Nephron (organoid): ENCODE data around the gene C1R.

Source experiments
- H3K27ac Mint-ChIP-seq, 3 experiments: 2 replicates each; pipeline ENCODE4 v1.8.0; 2020; ENCODE audit warnings: mixed read lengths in 3 of 3, mild to moderate bottlenecking in 2 of 3, moderate library complexity in 1 of 3
- H3K27me3 Mint-ChIP-seq: 2 replicates; pipeline ENCODE4 v1.8.0; 2021; ENCODE audit warnings: low read depth, mild to moderate bottlenecking, moderate library complexity, mixed read lengths
- H3K36me3 Mint-ChIP-seq: 2 replicates; pipeline ENCODE4 v1.8.0; 2020; ENCODE audit warnings: low read depth, mixed read lengths
- H3K4me1 Mint-ChIP-seq: 2 replicates; pipeline ENCODE4 v1.8.0; 2020; ENCODE audit warnings: mixed read lengths
- H3K4me3 Mint-ChIP-seq, 3 experiments: 2 replicates each; pipeline ENCODE4 v1.8.0; 2020; ENCODE audit warnings: mild to moderate bottlenecking in 3 of 3, mixed read lengths in 3 of 3, moderate library complexity in 2 of 3
- H3K9me3 Mint-ChIP-seq: 2 replicates; pipeline ENCODE4 v1.8.0; 2020; ENCODE audit warnings: mixed read lengths
- TF ChIP-seq, protein P1 (sequence below), 3 experiments: fragments of 200-600 bp; sonication (generic); IDR thresholded peaks; one replicate each; pipeline ENCODE4 v1.5.0; 2021; ENCODE audit warnings: antibody characterized with exemption in 3 of 3; ENCODE audit not compliant: unreplicated experiment in 3 of 3

Gene C1R

DNA sequence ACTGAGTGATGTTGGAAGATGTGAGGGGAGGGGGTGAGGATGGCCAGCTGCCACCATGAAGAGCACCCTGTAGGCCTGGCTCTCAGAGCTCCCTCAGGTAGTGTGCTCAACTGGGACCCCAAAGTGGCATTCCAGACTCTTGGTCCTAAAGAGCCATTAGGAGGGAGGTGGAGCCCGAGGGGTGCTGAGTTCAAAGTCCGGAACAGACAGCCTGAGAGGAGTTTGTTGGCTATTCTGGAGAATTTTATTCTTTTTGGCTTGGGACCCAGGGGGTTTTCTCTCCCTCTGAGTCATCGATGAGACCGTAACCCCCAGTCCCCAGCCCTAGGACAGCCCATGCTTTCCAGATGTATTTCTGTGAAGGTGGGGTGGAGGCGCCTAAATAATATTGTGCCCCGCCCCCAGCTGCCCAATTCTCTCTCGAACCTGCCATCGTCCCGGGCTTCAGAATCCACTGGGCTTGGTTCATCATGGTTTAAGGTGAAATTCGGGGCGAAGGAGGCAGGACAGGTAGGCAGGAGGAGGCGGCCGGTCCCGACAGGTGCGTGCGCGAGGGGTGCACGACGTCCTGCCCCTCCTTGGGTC is 37.1 kb upstream of the C1R start:
- no peaks in the 10 kb centered on the region for H3K9me3 Mint-ChIP-seq
- peak overlapping the region; percentile 59 to 86 (median 84) for H3K27ac Mint-ChIP-seq
- H3K27me3 Mint-ChIP-seq = peaks cover 9% of the 10 kb centered on the region
- H3K36me3 Mint-ChIP-seq = peaks cover 11% of the 10 kb centered on the region
- TF ChIP-seq, protein P1, sequence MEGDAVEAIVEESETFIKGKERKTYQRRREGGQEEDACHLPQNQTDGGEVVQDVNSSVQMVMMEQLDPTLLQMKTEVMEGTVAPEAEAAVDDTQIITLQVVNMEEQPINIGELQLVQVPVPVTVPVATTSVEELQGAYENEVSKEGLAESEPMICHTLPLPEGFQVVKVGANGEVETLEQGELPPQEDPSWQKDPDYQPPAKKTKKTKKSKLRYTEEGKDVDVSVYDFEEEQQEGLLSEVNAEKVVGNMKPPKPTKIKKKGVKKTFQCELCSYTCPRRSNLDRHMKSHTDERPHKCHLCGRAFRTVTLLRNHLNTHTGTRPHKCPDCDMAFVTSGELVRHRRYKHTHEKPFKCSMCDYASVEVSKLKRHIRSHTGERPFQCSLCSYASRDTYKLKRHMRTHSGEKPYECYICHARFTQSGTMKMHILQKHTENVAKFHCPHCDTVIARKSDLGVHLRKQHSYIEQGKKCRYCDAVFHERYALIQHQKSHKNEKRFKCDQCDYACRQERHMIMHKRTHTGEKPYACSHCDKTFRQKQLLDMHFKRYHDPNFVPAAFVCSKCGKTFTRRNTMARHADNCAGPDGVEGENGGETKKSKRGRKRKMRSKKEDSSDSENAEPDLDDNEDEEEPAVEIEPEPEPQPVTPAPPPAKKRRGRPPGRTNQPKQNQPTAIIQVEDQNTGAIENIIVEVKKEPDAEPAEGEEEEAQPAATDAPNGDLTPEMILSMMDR (IDR thresholded peaks at IDR 0.05; ENCODE audit: unreplicated experiment in 3 of 3) = no peak
- peaks cover 33% of the 10 kb centered on the region for H3K4me1 Mint-ChIP-seq
- peak overlapping the region; percentile 90 to 99 (median 91) for H3K4me3 Mint-ChIP-seq

DNA sequence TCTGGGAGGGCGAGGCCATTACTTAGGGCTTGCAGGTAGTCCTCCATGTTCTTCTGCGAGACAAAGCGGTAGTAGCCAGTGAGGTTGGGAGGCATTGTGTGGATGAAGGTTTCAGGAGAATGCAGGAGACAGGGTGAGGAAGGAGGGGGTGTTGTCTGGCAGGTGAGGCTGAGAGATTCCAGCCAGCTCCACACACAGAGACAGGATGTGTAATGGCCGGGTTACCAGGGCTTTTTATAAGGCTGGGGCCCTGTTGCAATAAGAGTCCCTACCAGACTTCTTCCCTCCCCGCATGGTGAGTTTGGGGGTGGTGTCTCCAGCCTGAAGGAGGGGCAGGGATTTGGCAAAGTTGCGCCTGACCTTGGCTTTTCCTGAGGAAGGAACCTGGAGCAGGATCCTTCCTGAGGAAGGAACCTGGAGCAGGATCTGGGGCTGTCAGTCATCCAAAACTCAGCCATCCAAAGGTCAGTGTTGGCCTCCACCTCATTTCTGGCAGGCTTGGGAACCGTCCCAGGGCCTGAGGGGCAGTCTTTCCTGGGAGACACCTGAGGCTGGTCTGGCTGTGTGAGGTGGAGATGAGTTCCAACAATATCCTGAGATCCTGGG is 36.5 kb upstream of the C1R start, which contains the start of gene RBP5:
Gene RBP5 (minus strand): TSS at position 209 of the 606 bp plus-strand sequence. CDS start 114 bp downstream, at position 95.
- H3K4me3 Mint-ChIP-seq = peak within 1 kb of the TSS; percentile 90 to 99 (median 91)

DNA sequence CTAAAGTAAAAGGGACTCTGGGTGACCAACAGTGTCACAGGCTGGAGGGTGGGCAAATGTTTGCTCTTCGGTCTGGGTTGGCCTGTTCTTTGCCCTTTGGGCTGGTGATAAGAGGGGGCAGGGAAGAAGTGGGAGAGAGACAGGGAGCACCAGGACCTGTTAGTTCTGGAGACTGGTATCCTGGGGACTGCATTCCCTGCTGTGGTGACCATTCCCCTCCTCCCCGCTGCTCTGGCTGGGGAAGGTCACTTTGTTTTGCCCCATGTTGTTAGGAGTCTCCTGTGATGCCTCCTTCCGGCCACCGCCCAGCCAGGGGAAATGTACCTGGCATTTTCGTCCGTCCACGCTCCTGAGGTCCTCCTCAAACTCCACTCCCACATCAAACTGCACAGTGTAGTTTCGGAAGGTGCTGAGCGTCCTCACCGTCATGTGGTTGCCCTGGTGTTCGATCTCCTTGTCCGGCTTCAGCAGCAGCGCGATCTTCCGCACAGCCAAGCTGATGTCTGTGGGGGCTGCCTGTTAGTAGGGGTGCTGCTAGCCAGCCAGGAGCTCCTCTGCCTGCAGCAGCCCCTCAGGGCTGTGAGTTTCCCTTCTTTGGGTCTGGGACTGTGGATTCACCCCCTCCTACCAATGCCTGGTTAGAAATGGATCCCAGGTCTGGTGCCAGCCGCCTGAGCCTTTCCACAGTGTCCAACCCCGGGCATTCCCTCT is 35.8 kb upstream of the C1R start:
- peak overlapping the region; percentile 59 to 84 (median 67) for H3K27ac Mint-ChIP-seq
- TF ChIP-seq, protein P1 (IDR thresholded peaks at IDR 0.05; ENCODE audit: unreplicated experiment in 3 of 3) = no peak
- H3K36me3 Mint-ChIP-seq = peaks cover under 1% of the 10 kb centered on the region
- H3K27me3 Mint-ChIP-seq = peaks cover 9% of the 10 kb centered on the region
- no peaks in the 10 kb centered on the region for H3K9me3 Mint-ChIP-seq
- peaks cover 46% of the 10 kb centered on the region for H3K4me1 Mint-ChIP-seq
- peak overlapping the region; percentile 90 to 99 (median 91) for H3K4me3 Mint-ChIP-seq

More for the DNA sequence above, 36.5 kb upstream of the C1R start, which contains the start of gene RBP5:
- peaks cover 9% of the 10 kb centered on the region for H3K27me3 Mint-ChIP-seq
- no peaks in the 10 kb centered on the region for H3K9me3 Mint-ChIP-seq
- TF ChIP-seq, protein P1 (IDR thresholded peaks at IDR 0.05; ENCODE audit: unreplicated experiment in 3 of 3) = no peak
- H3K36me3 Mint-ChIP-seq = peaks cover 6% of the 10 kb centered on the region
- peak within 1 kb of the TSS; percentile 59 to 86 (median 84) for H3K27ac Mint-ChIP-seq
- H3K4me1 Mint-ChIP-seq = peaks cover 39% of the 10 kb centered on the region

DNA sequence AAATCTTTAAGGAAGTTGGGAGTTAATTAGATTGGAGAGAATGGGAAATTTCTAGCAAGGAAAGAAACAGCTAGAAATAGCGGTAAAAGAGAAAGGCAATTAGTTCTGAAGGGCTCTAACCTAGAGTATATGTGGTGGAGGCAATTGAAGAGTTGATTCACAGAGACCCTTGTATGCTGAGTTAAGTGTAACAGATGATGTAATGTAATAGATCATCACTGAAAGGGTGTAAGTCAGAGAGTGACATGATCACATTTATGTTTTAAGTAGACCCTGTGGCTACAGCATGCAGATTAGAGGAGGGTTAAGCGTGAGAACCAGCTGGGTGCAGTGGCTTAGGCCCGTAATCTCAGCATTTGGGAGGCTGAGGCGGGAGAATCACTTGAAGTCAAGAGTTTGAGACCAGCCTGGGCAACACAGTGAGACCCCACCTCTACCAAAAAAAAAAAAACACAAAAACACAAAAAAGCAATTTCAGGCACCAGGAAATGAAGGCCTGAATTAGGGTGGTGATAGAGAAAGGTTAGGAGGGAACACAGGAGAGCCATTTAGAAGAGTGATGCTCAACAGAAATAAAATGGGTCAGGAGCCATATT is 33.5 kb upstream of the C1R start:
- TF ChIP-seq, protein P1 (IDR thresholded peaks at IDR 0.05; ENCODE audit: unreplicated experiment in 3 of 3) = no peak
- peak overlapping the region in 2 of 3 experiments; percentile 23 to 69 for H3K27ac Mint-ChIP-seq
- H3K9me3 Mint-ChIP-seq = no peaks in the 10 kb centered on the region
- H3K4me1 Mint-ChIP-seq = peaks cover 37% of the 10 kb centered on the region
- no peaks in the 10 kb centered on the region for H3K36me3 Mint-ChIP-seq
- H3K4me3 Mint-ChIP-seq = peak overlapping the region; percentile 6 to 44 (median 20)
- H3K27me3 Mint-ChIP-seq = peaks cover 9% of the 10 kb centered on the region

DNA sequence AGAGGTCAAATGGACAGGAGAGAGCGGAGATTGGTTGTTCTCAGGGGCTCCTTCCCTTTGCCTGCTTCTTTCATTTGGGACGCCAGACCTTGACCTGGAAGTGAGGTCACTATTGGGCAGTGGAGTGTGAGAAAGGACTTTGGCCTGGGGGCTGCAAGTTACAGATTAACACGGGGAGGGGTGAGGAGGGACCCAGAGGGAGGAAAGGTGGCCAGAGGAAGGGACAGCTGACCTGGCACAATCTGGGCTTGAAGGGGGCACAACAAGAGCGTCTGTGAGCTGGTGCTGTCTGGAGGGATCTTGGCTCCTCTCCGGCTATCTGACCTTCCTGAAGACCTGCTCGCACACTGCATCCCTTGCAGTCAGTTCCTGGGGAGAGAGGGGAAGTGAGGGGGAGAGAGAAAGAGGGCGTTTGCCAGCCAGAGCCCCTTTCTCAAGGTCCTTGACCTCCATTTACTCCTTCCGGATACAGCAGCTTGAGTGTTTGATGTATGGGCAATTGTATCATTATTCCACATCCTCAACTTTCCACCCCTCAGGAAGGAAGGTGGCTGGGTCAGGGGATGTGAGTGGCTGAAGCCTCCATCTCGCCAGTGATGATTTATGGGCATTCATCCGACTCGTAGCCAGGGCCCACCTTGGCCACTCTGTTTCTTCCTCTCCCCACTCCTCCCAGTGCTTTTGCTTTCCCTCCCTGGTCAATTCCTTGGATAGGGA is 31.7 kb upstream of the C1R start:
- Mint-ChIP-seq H3K4me1 (peaks cover 33% of the 10 kb centered on the region), H3K4me3 (peak overlapping the region in 1 of 3 experiments; percentile 58), H3K36me3 (no peaks in the 10 kb centered on the region), H3K27ac (peak overlapping the region; percentile 28 to 98 (median 84)), H3K27me3 (peaks cover 8% of the 10 kb centered on the region), H3K9me3 (no peaks in the 10 kb centered on the region)
- TF ChIP-seq, protein P1 (IDR thresholded peaks at IDR 0.05; ENCODE audit: unreplicated experiment in 3 of 3) = no peak
